ENCODE measurements around the gene HERC3. TPM values are rescaled to one million over a fixed set of nuclear protein-coding genes. Genes with fewer than 3 reads are reported as not detected.

The HERC3 gene
- total and polyA plus RNA-seq, 2 donors (not counting 3 experiments of a cell fraction or from before 2014, with no cell fraction given), result 6.3 to 21.2 TPM

DNA sequence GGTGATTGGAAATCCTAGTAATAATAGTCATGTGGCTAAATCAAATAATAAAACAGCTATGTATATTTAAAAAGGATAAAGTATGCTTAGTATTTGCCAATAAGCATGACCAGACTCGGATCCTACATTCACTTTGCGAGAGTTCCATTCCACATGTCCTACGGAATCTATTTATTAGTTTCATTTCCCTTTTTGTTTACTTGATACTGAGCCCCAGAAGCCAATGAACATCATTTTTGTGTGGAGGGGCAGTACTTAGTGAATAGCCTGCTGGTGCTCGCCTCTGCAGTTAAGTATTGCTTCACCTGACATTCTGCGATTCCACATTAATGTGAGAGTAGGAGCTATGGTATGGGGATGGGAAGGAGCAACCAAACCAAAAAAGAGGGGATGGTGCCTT lies 163.9 kb downstream of the HERC3 start:
- Histone ChIP-seq H3K4me2 (ENCODE audit: insufficient read depth, low read length) (no peak overlapping the region), H3K9me3 (replicated peaks; ENCODE audit: control insufficient read depth, insufficient read depth, low read length) (no peaks in the 10 kb centered on the region), H2AFZ (ENCODE audit: low read depth, low read length) (no peak overlapping the region), H3K4me3 (replicated peaks in 1 of 3; ENCODE audit: insufficient read depth in 1 of 3, low read depth in 1 of 3, low read length in 3 of 3) (no peak overlapping the region), H3K36me3 (ENCODE audit: control insufficient read depth in 2 of 2, extremely low read depth in 1 of 2, insufficient read depth in 2 of 2, low read length in 2 of 2) (no peaks in the 10 kb centered on the region), H3K27me3 (ENCODE audit: control insufficient read depth in 2 of 2, insufficient read depth in 2 of 2, low read length in 2 of 2) (no peaks in the 10 kb centered on the region), H3K9ac (replicated peaks; ENCODE audit: extremely low read depth, insufficient read depth, low read length) (no peak overlapping the region), H3K4me1 (ENCODE audit: control insufficient read depth, extremely low read depth, insufficient read depth, low read length) (no peaks in the 10 kb centered on the region), H3K79me2 (ENCODE audit: control insufficient read depth, insufficient read depth, low read length) (no peaks in the 10 kb centered on the region), H3K9me1 (replicated peaks; ENCODE audit: control insufficient read depth, extremely low read depth, insufficient read depth, low read length) (no peaks in the 10 kb centered on the region), H4K20me1 (replicated peaks; ENCODE audit: control insufficient read depth, extremely low read depth, insufficient read depth, low read length) (no peaks in the 10 kb centered on the region), H3K27ac (ENCODE audit: insufficient read depth, low read depth, low read length) (no peak overlapping the region)
- dilution Hi-C loops (cut with MboI; ENCODE audit: extremely low pct_ligation_motif_present, low sequenced_read_pairs), result no loop called here
- DNase-seq (ENCODE audit: low read depth, low spot score) (no peak), FAIRE-seq (no peak)
- CTCF ChIA-PET, result interaction anchor here (1.3 to 5.8 kb wide), 4 partner anchors 13 to 50 kb away, joined by 4 to 19 read pairs (median 5); no protein-coding TSS in a partner anchor
- intact Hi-C loops (cut with micrococcal nuclease), result no loop called here
- no TSS peak for BruUV-seq (replicated peaks)
- TF ChIP-seq, protein P1, sequence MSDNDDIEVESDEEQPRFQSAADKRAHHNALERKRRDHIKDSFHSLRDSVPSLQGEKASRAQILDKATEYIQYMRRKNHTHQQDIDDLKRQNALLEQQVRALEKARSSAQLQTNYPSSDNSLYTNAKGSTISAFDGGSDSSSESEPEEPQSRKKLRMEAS (IDR thresholded peaks at IDR 0.05; ENCODE audit: insufficient read depth, insufficient read length), result no peak
- TF ChIP-seq FOS (IDR thresholded peaks at IDR 0.05; ENCODE audit: borderline replicate concordance, insufficient read depth, low read length) (no peak), MYC (IDR thresholded peaks at IDR 0.05; ENCODE audit: low read depth, low read length) (no peak), EZH2 (IDR thresholded peaks at IDR 0.05; ENCODE audit: borderline replicate concordance, low read depth, low read length, severe bottlenecking) (no peak), POLR2A (IDR thresholded peaks at IDR 0.05; ENCODE audit: low read depth, low read length) (no peak), POLR2AphosphoS5 (IDR thresholded peaks at IDR 0.05; ENCODE audit: insufficient read depth, low read depth, low read length) (no peak), GATA2 (IDR thresholded peaks at IDR 0.05; ENCODE audit: insufficient read depth, insufficient read length, low read depth, low read length) (no peak)
- POLR2A ChIA-PET, result no interaction called here

DNA sequence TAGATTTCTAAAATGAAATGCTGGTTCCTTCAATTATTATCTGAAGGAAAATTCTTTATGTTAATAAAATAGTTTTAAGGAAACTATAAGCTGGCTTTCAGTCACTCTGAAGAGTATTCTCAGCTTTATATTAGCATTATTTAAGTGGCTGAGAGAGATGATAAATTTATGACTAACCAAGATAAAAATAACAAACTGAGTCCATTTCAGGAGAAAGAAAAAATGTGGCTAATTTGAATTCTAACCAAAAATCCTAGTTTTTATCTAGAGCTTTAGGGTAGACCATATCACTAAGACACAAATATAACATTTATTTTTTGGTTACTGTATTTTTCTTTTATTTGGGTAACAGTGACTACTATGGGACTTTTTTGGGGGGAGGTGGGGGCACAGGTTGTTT lies 164.8 kb downstream of the HERC3 start:
- H4K20me1 ChIP-seq (replicated peaks; ENCODE audit: control insufficient read depth, extremely low read depth, insufficient read depth, low read length), result no peaks in the 10 kb centered on the region
- dilution Hi-C loops (cut with MboI; ENCODE audit: extremely low pct_ligation_motif_present, low sequenced_read_pairs), result no loop called here
- H3K9ac ChIP-seq (replicated peaks; ENCODE audit: extremely low read depth, insufficient read depth, low read length), result no peak overlapping the region
- no peaks in the 10 kb centered on the region for H3K9me1 ChIP-seq (replicated peaks; ENCODE audit: control insufficient read depth, extremely low read depth, insufficient read depth, low read length)
- H3K27me3 ChIP-seq (ENCODE audit: control insufficient read depth in 2 of 2, insufficient read depth in 2 of 2, low read length in 2 of 2), result no peaks in the 10 kb centered on the region
- no peak overlapping the region for H2AFZ ChIP-seq (ENCODE audit: low read depth, low read length)
- BruUV-seq (replicated peaks), result no TSS peak
- H3K27ac ChIP-seq (ENCODE audit: insufficient read depth, low read depth, low read length), result no peak overlapping the region
- intact Hi-C loops (cut with micrococcal nuclease), result no loop called here
- TF ChIP-seq MYC (IDR thresholded peaks at IDR 0.05; ENCODE audit: low read depth, low read length) (no peak), JUN (IDR thresholded peaks at IDR 0.05; ENCODE audit: borderline replicate concordance, insufficient read depth, insufficient read length, low read depth) (no peak), EZH2 (IDR thresholded peaks at IDR 0.05; ENCODE audit: borderline replicate concordance, low read depth, low read length, severe bottlenecking) (no peak), GATA2 (IDR thresholded peaks at IDR 0.05; ENCODE audit: insufficient read depth, insufficient read length, low read depth, low read length) (no peak), POLR2A (IDR thresholded peaks at IDR 0.05; ENCODE audit: low read depth, low read length) (no peak), FOS (IDR thresholded peaks at IDR 0.05; ENCODE audit: borderline replicate concordance, insufficient read depth, low read length) (no peak), POLR2AphosphoS5 (IDR thresholded peaks at IDR 0.05; ENCODE audit: insufficient read depth, low read depth, low read length) (no peak)
- TF ChIP-seq, protein P1 (IDR thresholded peaks at IDR 0.05; ENCODE audit: insufficient read depth, insufficient read length), result no peak
- TF ChIP-seq, protein P2, sequence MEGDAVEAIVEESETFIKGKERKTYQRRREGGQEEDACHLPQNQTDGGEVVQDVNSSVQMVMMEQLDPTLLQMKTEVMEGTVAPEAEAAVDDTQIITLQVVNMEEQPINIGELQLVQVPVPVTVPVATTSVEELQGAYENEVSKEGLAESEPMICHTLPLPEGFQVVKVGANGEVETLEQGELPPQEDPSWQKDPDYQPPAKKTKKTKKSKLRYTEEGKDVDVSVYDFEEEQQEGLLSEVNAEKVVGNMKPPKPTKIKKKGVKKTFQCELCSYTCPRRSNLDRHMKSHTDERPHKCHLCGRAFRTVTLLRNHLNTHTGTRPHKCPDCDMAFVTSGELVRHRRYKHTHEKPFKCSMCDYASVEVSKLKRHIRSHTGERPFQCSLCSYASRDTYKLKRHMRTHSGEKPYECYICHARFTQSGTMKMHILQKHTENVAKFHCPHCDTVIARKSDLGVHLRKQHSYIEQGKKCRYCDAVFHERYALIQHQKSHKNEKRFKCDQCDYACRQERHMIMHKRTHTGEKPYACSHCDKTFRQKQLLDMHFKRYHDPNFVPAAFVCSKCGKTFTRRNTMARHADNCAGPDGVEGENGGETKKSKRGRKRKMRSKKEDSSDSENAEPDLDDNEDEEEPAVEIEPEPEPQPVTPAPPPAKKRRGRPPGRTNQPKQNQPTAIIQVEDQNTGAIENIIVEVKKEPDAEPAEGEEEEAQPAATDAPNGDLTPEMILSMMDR (IDR thresholded peaks at IDR 0.05; ENCODE audit: extremely low read depth in 1 of 2, insufficient read depth in 1 of 2, low read depth in 1 of 2, low read length in 2 of 2), result no peak
- no peak overlapping the region for H3K4me3 ChIP-seq (replicated peaks in 1 of 3; ENCODE audit: insufficient read depth in 1 of 3, low read depth in 1 of 3, low read length in 3 of 3)
- no peaks in the 10 kb centered on the region for H3K36me3 ChIP-seq (ENCODE audit: control insufficient read depth in 2 of 2, extremely low read depth in 1 of 2, insufficient read depth in 2 of 2, low read length in 2 of 2)
- no peaks in the 10 kb centered on the region for H3K4me1 ChIP-seq (ENCODE audit: control insufficient read depth, extremely low read depth, insufficient read depth, low read length)
- no peak for FAIRE-seq
- no peaks in the 10 kb centered on the region for H3K79me2 ChIP-seq (ENCODE audit: control insufficient read depth, insufficient read depth, low read length)
- ChIA-PET CTCF (interaction anchor here (1.0 to 5.8 kb wide), 6 partner anchors 9 to 218 kb away, joined by 3 to 19 read pairs (median 4); no protein-coding TSS in a partner anchor), POLR2A (no interaction called here)
- H3K4me2 ChIP-seq (ENCODE audit: insufficient read depth, low read length), result no peak overlapping the region
- DNase-seq (ENCODE audit: low read depth, low spot score), result no peak
- no peaks in the 10 kb centered on the region for H3K9me3 ChIP-seq (replicated peaks; ENCODE audit: control insufficient read depth, insufficient read depth, low read length)

All from endothelial cell of umbilical vein (primary cell).